OCI-LY1 (cell line): Measurements from ENCODE around the gene COTL1.

Experiments
- H2AFZ ChIP-seq: fragments of 200-600 bp; sonication (generic), shearing (Covaris generic); 2 replicates; pipeline ENCODE4 v1.6.0; 2014; ENCODE audit warnings: antibody characterized with exemption, mild to moderate bottlenecking, low read length
- H3F3A ChIP-seq: fragments of 200-600 bp; sonication (generic), shearing (Covaris generic); 2 replicates; pipeline ENCODE4 v1.6.0; 2014; ENCODE audit warnings: mild to moderate bottlenecking, antibody characterized with exemption, low read length, moderate library complexity; ENCODE audit not compliant: insufficient read depth
- H3K27ac ChIP-seq: fragments of 200-600 bp; sonication (generic); 2 replicates; pipeline ENCODE4 v1.5.1; 2014; ENCODE audit warnings: low read length, mixed run types, mild to moderate bottlenecking, low read depth; ENCODE audit not compliant: poor library complexity, severe bottlenecking
- H3K27me3 ChIP-seq: fragments of 200-600 bp; sonication (generic); 2 replicates; pipeline ENCODE4 v1.6.0; 2014; ENCODE audit warnings: antibody characterized with exemption, mild to moderate bottlenecking, low read length, moderate library complexity; ENCODE audit not compliant: insufficient read depth
- H3K36me3 ChIP-seq: fragments of 200-600 bp; sonication (generic); 2 replicates; pipeline ENCODE4 v1.6.1; 2014; ENCODE audit warnings: mild to moderate bottlenecking, antibody characterized with exemption, low read length, moderate library complexity, mixed read lengths; ENCODE audit not compliant: insufficient read depth
- H3K4me1 ChIP-seq: fragments of 200-600 bp; sonication (generic); 2 replicates; pipeline ENCODE4 v1.5.1; 2014; ENCODE audit warnings: mild to moderate bottlenecking, low read length, moderate library complexity; ENCODE audit not compliant: insufficient read depth, severe bottlenecking
- H3K4me2 ChIP-seq: fragments of 200-600 bp; sonication (generic), shearing (Covaris generic); 2 replicates; pipeline ENCODE4 v1.6.1; 2014; ENCODE audit warnings: low read length
- H3K4me3 ChIP-seq: fragments of 200-600 bp; sonication (generic); 2 replicates; pipeline ENCODE4 v1.5.1; 2014; ENCODE audit warnings: low read length, low read depth, mild to moderate bottlenecking, mixed read lengths; ENCODE audit not compliant: poor library complexity, severe bottlenecking
- H3K79me2 ChIP-seq: fragments of 200-600 bp; shearing (Covaris generic); 2 replicates; pipeline ENCODE4 v1.6.1; 2016; ENCODE audit warnings: mixed run types, low read length, mixed read lengths; ENCODE audit not compliant: insufficient read depth
- H3K9ac ChIP-seq: fragments of 200-600 bp; sonication (generic), shearing (Covaris generic); 2 replicates; pipeline ENCODE4 v1.6.1; 2014; ENCODE audit warnings: mild to moderate bottlenecking, low read length, mixed read lengths
- H3K9me2 ChIP-seq: fragments of 200-600 bp; sonication (generic), shearing (Covaris generic); 2 replicates; pipeline ENCODE4 v1.6.1; 2014; ENCODE audit warnings: low read depth, mild to moderate bottlenecking, low read length, mixed read lengths
- H3K9me3 ChIP-seq: fragments of 200-600 bp; shearing (Covaris generic); 2 replicates; pipeline ENCODE4 v1.6.1; 2014; ENCODE audit warnings: low read length, mixed read lengths
- H4K20me1 ChIP-seq: fragments of 200-600 bp; sonication (generic), shearing (Covaris generic); 2 replicates; pipeline ENCODE4 v1.6.0; 2016; ENCODE audit warnings: mild to moderate bottlenecking, low read length; ENCODE audit not compliant: insufficient read depth
- EZH2 ChIP-seq: fragments of 200-600 bp; sonication (generic), shearing (Covaris generic); IDR thresholded peaks from 2 replicates; pipeline ENCODE4 v1.8.0; 2017; ENCODE audit warnings: borderline replicate concordance, mixed run types, mild to moderate bottlenecking, antibody characterized with exemption, low read length, moderate library complexity, mixed read lengths
- TF ChIP-seq, protein P1 (sequence below): fragments of 200-600 bp; sonication (generic), shearing (Covaris generic); IDR thresholded peaks from 2 replicates; pipeline ENCODE4 v1.5.1; 2017; ENCODE audit warnings: mild to moderate bottlenecking, antibody characterized with exemption, low read length, moderate library complexity, mixed read lengths

COTL1 gene

DNA sequence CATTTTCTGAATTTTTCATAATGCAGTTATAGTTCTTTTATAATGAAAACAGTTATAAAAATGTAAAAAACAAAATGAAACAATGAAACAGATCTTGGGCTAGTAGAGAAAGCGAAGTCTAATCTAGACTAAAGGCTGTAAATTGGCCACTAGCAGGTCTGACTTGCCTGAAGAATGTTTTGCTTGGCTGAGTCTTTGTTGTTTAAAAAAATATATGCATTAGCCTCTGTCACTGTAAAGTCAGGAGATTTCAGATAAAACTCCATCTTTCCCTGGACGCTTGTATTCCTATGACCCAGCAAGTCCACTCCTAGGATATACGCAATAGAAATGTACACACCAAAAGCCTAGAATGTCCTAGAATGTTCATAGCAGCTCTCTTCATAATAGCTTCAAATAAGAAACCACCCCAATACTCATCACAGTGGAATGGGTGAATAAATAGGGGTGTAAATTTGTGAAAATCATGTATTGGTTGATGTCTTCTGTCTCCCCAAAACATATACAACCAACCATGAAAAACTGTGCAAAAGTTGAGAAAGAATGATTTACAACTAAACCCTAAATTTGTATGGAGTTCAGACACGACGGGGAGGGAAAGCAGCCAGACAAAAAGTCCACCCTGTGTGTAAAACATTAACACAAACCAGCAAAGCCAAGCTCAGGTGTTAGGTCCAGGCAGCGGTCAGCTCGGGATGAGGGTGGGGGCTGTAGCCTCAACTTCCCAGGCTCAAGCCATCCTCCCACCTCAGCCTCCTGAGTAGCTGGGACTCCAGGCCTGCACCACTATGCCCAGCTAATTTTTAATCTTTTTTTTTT, 75.7 kb downstream of the COTL1 start:
- Histone ChIP-seq H3K79me2 (no peaks in the 10 kb centered on the region), H4K20me1 (no peaks in the 10 kb centered on the region), H2AFZ (no peak overlapping the region), H3K4me3 (no peak overlapping the region), H3K4me2 (no peak overlapping the region), H3F3A (no peaks in the 10 kb centered on the region), H3K27ac (no peak overlapping the region), H3K36me3 (no peaks in the 10 kb centered on the region), H3K4me1 (no peaks in the 10 kb centered on the region), H3K9ac (no peak overlapping the region), H3K9me2 (no peaks in the 10 kb centered on the region), H3K27me3 (peaks cover 4% of the 10 kb centered on the region; the same call in 1 of the 2 replicates), H3K9me3 (no peaks in the 10 kb centered on the region)
- no peak for TF ChIP-seq EZH2
- TF ChIP-seq, protein P1, sequence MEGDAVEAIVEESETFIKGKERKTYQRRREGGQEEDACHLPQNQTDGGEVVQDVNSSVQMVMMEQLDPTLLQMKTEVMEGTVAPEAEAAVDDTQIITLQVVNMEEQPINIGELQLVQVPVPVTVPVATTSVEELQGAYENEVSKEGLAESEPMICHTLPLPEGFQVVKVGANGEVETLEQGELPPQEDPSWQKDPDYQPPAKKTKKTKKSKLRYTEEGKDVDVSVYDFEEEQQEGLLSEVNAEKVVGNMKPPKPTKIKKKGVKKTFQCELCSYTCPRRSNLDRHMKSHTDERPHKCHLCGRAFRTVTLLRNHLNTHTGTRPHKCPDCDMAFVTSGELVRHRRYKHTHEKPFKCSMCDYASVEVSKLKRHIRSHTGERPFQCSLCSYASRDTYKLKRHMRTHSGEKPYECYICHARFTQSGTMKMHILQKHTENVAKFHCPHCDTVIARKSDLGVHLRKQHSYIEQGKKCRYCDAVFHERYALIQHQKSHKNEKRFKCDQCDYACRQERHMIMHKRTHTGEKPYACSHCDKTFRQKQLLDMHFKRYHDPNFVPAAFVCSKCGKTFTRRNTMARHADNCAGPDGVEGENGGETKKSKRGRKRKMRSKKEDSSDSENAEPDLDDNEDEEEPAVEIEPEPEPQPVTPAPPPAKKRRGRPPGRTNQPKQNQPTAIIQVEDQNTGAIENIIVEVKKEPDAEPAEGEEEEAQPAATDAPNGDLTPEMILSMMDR, result no peak

DNA sequence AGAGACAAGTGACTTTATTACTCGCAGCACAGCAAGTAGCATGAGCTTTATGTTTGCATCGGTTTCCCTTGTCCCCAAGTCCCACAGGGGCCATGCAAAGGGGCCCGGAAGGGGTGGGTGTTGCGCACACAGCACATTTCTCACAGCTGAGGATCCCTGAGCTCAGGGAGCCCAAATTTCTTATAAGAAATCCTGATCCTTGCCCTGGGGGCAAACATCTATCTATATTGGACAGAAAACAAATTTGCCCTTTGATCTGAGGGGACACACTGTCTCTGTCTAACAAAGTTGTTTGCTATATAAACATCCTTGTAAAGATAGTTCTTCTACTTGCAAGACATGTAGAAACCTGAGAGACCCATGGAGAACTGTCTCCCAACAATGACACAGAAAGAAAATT, 77.7 kb downstream of the COTL1 start:
- no peak overlapping the region for H3K4me3 ChIP-seq
- H3K9me3 ChIP-seq, result no peaks in the 10 kb centered on the region
- H3F3A ChIP-seq, result no peaks in the 10 kb centered on the region
- no peaks in the 10 kb centered on the region for H3K9me2 ChIP-seq
- no peak overlapping the region for H3K4me2 ChIP-seq
- no peak overlapping the region for H3K9ac ChIP-seq
- no peaks in the 10 kb centered on the region for H4K20me1 ChIP-seq
- H2AFZ ChIP-seq, result no peak overlapping the region
- no peaks in the 10 kb centered on the region for H3K36me3 ChIP-seq
- H3K4me1 ChIP-seq, result no peaks in the 10 kb centered on the region
- TF ChIP-seq EZH2, result no peak
- TF ChIP-seq, protein P1, result no peak
- H3K79me2 ChIP-seq, result no peaks in the 10 kb centered on the region
- no peaks in the 10 kb centered on the region; the same call in 1 of the 2 replicates for H3K27me3 ChIP-seq
- H3K27ac ChIP-seq, result no peak overlapping the region

- Histone ChIP-seq H3K36me3 (no peaks in the 10 kb centered on the region), H3F3A (no peaks in the 10 kb centered on the region), H3K27ac (no peak overlapping the region), H3K27me3 (peaks cover 6% of the 10 kb centered on the region), H3K9ac (no peak overlapping the region), H3K4me1 (no peaks in the 10 kb centered on the region), H3K9me2 (no peaks in the 10 kb centered on the region), H2AFZ (no peak overlapping the region), H4K20me1 (no peaks in the 10 kb centered on the region), H3K4me3 (no peak overlapping the region), H3K4me2 (no peak overlapping the region), H3K79me2 (no peaks in the 10 kb centered on the region), H3K9me3 (no peaks in the 10 kb centered on the region)
- no peak for TF ChIP-seq EZH2
- TF ChIP-seq, protein P1, result no peak
These were observed 79.5 kb downstream of the COTL1 start for GRCh38 chr16:84538222-84538840.
